Measurements from ENCODE around the gene TBC1D4. TPM values are rescaled to one million over a fixed set of nuclear protein-coding genes. Genes with fewer than 3 reads are reported as not detected.

The TBC1D4 gene
- total and polyA plus RNA-seq, 2 donors from 2014 or later: 14.7 to 51.8 TPM

DNA sequence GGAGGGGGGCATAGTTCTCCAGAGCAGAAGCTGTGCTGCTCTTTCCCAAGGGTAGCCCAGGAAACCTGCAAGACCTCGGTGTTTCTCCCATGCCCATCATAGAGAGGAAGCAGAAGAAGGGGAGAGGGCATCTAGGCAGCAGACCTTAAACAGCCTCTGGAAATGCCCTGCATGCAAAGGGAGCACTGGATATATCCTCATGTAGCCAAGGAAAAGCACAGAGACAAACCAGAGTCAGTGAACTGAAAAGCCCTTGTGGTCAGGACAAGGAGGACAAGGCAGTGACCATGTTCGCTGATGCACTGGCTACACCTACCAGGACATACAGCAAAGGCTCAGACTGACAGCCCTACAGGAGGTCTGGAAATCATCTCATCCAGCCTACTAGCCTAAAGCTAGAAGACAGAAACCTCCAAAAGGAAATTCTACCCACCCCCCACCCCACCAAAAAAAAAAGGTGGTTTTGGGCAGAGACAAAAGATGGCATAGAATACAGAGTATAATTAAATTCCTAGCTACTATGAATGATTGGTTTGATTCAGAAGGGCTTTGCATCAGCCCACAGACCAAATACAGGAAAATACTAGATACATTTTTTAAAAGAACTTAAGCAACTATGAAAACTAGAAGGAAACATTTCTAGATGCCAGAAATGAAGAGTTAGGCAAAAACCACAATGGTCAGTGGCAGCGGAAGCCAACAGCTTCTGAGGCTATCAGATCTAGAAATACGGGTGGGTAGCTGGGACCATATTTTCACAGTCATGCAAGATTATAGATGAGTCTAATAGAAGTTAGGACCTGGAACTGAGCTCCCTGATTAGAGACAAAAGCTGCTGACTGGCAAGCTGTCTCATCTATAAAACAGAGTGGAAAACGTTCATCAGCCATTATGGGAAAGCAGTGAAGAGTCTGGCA lies 4.4 kb upstream of the TBC1D4 start:
- TF ChIP-seq, protein P1, sequence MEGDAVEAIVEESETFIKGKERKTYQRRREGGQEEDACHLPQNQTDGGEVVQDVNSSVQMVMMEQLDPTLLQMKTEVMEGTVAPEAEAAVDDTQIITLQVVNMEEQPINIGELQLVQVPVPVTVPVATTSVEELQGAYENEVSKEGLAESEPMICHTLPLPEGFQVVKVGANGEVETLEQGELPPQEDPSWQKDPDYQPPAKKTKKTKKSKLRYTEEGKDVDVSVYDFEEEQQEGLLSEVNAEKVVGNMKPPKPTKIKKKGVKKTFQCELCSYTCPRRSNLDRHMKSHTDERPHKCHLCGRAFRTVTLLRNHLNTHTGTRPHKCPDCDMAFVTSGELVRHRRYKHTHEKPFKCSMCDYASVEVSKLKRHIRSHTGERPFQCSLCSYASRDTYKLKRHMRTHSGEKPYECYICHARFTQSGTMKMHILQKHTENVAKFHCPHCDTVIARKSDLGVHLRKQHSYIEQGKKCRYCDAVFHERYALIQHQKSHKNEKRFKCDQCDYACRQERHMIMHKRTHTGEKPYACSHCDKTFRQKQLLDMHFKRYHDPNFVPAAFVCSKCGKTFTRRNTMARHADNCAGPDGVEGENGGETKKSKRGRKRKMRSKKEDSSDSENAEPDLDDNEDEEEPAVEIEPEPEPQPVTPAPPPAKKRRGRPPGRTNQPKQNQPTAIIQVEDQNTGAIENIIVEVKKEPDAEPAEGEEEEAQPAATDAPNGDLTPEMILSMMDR (IDR thresholded peaks at IDR 0.05; ENCODE audit: borderline replicate concordance, extremely low read depth, insufficient read depth): no peak
- H3K9me3 ChIP-seq (ENCODE audit: control insufficient read depth in 2 of 3, insufficient read depth in 1 of 3, low read length in 3 of 3): no peaks in the 10 kb centered on the region
- H3K4me3 ChIP-seq (ENCODE audit: low read length in 3 of 3): no peak overlapping the region
- no peak overlapping the region for H3K9ac ChIP-seq (ENCODE audit: low read length in 3 of 3)
- H3K27ac ChIP-seq (ENCODE audit: low read depth in 2 of 2, low read length in 2 of 2): no peak overlapping the region
- H3K36me3 ChIP-seq (ENCODE audit: control insufficient read depth in 2 of 3, insufficient read depth in 3 of 3, low read length in 3 of 3): no peaks in the 10 kb centered on the region
- H3K4me1 ChIP-seq (ENCODE audit: control insufficient read depth in 2 of 3, insufficient read depth in 2 of 3, low read depth in 1 of 3, low read length in 3 of 3): peaks cover 0 to 3% (median 0%) of the 10 kb centered on the region in 3 donors
- intact Hi-C loops (cut with DNase I): loop anchor here (10.0 kb wide), 1 partner anchor 112 kb away; no protein-coding TSS in a partner anchor
- DNase-seq: no peak
- no peaks in the 10 kb centered on the region for H3K27me3 ChIP-seq (ENCODE audit: control insufficient read depth, insufficient read depth, low read length)
- no peak for FAIRE-seq

- TF ChIP-seq, protein P1 (IDR thresholded peaks at IDR 0.05; ENCODE audit: borderline replicate concordance, extremely low read depth, insufficient read depth): no peak
- Histone ChIP-seq H3K27ac (ENCODE audit: low read depth in 2 of 2, low read length in 2 of 2) (no peak overlapping the region), H3K9ac (ENCODE audit: low read length in 3 of 3) (no peak overlapping the region), H3K4me3 (ENCODE audit: low read length in 3 of 3) (no peak overlapping the region), H3K27me3 (ENCODE audit: control insufficient read depth, insufficient read depth, low read length) (no peaks in the 10 kb centered on the region), H3K4me1 (ENCODE audit: control insufficient read depth in 2 of 3, insufficient read depth in 2 of 3, low read depth in 1 of 3, low read length in 3 of 3) (peaks cover 0 to 3% (median 0%) of the 10 kb centered on the region in 3 donors), H3K36me3 (ENCODE audit: control insufficient read depth in 2 of 3, insufficient read depth in 3 of 3, low read length in 3 of 3) (no peaks in the 10 kb centered on the region), H3K9me3 (ENCODE audit: control insufficient read depth in 2 of 3, insufficient read depth in 1 of 3, low read length in 3 of 3) (no peaks in the 10 kb centered on the region)
- FAIRE-seq (no peak), DNase-seq (no peak)
- intact Hi-C loops (cut with DNase I): loop anchor here (10.0 kb wide), 1 partner anchor 111 kb away; no protein-coding TSS in a partner anchor
Measured at GRCh38 chr13:75485286-75486062, 3.5 kb upstream of the TBC1D4 start.

GRCh38 chr13:75482820-75483079 lies 781 bp upstream of the TBC1D4 start:
- Histone ChIP-seq H3K9ac (ENCODE audit: low read length in 3 of 3) (peak overlapping the region in 2 of 3 donors; percentile 37 to 76), H3K4me1 (ENCODE audit: control insufficient read depth in 2 of 3, insufficient read depth in 2 of 3, low read depth in 1 of 3, low read length in 3 of 3) (no peaks in the 10 kb centered on the region), H3K36me3 (ENCODE audit: control insufficient read depth in 2 of 3, insufficient read depth in 3 of 3, low read length in 3 of 3) (no peaks in the 10 kb centered on the region), H3K9me3 (ENCODE audit: control insufficient read depth in 2 of 3, insufficient read depth in 1 of 3, low read length in 3 of 3) (no peaks in the 10 kb centered on the region), H3K27me3 (ENCODE audit: control insufficient read depth, insufficient read depth, low read length) (no peaks in the 10 kb centered on the region), H3K27ac (ENCODE audit: low read depth in 2 of 2, low read length in 2 of 2) (peak overlapping the region; percentile 81 to 85), H3K4me3 (ENCODE audit: low read length in 3 of 3) (peak overlapping the region; percentile 66 to 82 (median 72))
- intact Hi-C loops (cut with DNase I): loop anchor here (10.0 kb wide), 1 partner anchor 108 kb away; no protein-coding TSS in a partner anchor
- DNase-seq (no peak), FAIRE-seq (peak; percentile 53)
- TF ChIP-seq, protein P1 (IDR thresholded peaks at IDR 0.05; ENCODE audit: borderline replicate concordance, extremely low read depth, insufficient read depth): no peak
